T-helper 1 cell treated with Interleukin-12 subunit alpha and Interleukin-12 subunit beta and Interleukin-4 antibody, amounts not matched to agents 30 ng/mL and 1 ng/mL, for 36 hours (primary cell): ENCODE measurements around the gene LRCH1. TPM values are rescaled to one million over a fixed set of nuclear protein-coding genes. Genes with fewer than 3 reads are reported as not detected.

Experiments
- intact Hi-C: fragments of 100-400 bp; cut with micrococcal nuclease; formaldehyde crosslinking; loops from one replicate; pipeline ENCODE4 v1.15.1; 2024
- total RNA-seq: library from RNA; stranded (reverse); gene quantifications from 2 replicates; pipeline ENCODE4 v1.2.3, GENCODE V29; 2022

Gene LRCH1
- total RNA-seq, 1 donor from 2014 or later, result 23.7 TPM

DNA sequence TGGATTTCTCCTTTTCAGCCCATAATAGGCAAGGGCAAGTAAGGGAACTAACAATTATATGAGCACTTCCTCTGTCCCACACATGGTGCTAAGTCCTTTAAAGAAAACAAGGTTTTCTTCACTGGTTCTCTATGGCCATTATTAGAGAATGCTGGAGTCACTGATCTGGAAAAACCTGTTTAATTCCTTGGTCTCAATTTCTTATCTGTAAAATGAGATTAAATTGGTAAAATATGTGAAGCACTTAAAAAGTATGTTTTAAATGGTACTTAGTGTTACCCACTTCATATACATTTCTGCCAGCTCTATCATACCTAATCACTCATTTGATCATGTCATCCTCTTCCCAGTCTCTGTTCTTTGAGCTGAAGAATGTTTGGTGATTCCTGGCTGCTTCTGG lies 39.4 kb downstream of the LRCH1 start:
- intact Hi-C loops, result loop anchor here (2.0 kb wide), 2 partner anchors 14 to 38 kb away; no protein-coding TSS in a partner anchor

DNA sequence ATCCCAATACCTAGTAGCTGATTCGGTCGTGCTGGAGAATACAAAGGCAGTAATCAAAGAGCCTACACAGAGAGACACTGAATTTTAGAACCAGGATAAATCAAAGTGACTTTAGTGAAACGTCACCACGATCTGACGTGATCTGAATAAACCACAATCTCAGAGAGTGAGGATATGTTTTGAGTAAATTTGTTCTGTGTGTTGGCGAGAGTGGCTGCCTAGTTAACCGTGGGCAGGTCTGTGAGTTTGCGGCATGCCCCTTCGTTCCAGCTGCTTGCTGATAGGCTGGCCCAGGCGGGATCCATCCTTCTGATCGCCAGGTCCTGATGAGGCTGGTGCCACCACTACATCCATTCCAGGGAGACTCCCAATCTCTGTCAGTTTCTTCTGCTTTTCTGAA lies 40.4 kb downstream of the LRCH1 start:
- intact Hi-C loops, result loop anchor here (1.0 to 2.0 kb wide), 3 partner anchors 15 to 86 kb away; no protein-coding TSS in a partner anchor

DNA sequence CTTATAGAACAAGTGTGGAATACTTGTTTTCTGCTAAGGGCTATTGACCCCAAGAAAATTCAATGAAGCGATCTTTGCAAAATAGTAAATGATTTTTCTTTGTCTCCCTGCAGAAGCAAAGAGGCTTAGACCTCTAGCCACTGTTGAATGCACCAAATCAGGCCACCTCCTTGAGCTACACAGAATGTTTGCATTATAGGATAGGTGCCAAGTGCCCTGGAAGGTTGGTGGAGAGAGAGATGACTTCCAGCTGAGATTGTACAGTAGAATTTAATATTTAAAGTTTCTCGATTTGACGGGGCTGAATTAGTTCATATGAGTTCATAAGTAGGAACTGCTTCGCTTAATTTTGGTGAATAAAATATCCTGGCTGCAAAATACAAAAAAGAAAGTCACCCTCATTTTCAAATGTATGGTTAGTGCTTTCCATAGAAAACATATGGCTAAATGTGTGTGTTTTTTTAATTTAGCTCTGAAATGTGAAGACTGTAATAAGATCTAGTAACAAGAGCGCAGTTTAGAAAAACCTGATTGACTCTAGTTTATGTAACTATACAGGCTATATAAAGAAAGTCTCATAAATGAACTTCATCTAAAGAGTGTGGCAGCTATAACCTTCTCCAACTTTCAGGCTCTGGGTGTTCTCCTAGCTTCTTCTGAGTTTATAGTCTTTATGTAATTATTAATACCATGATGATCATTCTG lies 41.6 kb downstream of the LRCH1 start:
- intact Hi-C loops, result no loop called here

DNA sequence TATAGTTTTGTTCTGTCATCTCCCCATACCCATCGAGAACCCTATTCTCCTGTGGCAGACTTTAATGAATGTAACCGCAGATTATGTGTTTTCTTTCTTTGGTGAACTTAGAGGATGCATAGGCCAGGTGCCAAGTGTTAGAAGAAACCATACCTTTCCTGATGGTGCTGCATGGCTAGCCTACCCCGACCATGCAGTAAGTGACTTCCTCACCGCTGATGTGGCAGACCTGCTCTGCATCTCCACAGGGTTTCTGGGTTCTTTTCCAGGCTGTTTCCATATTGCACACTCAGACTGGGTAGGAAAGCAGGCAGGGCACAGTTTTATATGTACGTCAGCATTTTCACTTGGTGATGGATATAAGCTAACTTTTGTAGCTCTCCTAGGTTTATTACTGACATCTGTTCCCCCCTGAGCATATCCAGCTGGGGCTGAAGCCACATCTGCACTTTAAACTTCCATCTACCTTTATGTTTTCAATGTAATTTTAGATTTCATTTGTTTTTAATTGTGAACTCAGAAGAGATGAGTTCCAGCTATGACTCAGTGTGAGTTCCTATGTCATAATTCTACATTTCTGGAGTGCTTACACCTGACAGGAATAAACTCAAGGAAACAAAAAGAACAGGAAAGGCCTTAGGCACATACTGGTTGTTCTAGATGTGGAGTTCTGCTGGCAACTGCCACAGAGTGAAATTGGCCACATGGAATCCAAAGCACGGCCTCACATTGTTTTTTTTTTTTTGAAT lies 42.3 kb downstream of the LRCH1 start:
- intact Hi-C loops, result no loop called here

DNA sequence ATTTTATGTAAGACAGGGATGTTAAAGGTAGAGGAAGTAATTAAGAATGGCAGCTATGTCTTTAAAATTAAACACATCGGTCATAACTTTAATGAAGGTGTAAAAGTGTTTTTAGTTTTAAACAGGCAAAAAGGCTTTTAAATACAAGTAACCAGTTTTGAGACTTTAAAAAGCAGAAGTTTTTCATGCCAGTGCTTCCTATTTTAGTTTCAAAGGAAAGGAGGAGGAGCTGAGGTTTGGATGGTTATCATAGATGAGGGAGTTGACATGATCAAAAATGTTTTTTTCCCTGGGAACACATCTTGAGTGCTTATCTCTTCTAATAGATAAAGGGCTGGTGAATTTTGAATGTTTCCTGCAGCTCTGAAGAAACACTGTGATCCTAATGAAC lies 42.9 kb downstream of the LRCH1 start:
- intact Hi-C loops, result no loop called here

DNA sequence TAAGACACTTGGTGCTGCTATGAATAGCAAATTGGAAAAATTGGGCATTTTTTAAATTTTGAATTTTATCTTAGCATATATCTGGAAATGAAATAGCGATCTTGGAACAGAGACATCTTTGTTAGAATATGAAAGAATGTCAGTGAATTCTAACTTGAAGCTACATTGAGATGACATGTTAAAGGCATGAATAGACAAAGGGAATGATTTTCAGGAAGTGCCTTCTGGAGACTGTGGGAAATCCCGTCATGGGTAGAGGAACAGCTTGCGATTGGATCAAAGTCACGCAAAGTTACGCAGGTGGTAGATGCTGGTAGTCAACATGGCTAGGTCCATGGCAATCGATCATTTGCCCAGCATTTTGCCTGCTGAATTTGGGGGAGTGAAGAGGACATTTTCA lies 43.5 kb downstream of the LRCH1 start:
- intact Hi-C loops, result no loop called here

DNA sequence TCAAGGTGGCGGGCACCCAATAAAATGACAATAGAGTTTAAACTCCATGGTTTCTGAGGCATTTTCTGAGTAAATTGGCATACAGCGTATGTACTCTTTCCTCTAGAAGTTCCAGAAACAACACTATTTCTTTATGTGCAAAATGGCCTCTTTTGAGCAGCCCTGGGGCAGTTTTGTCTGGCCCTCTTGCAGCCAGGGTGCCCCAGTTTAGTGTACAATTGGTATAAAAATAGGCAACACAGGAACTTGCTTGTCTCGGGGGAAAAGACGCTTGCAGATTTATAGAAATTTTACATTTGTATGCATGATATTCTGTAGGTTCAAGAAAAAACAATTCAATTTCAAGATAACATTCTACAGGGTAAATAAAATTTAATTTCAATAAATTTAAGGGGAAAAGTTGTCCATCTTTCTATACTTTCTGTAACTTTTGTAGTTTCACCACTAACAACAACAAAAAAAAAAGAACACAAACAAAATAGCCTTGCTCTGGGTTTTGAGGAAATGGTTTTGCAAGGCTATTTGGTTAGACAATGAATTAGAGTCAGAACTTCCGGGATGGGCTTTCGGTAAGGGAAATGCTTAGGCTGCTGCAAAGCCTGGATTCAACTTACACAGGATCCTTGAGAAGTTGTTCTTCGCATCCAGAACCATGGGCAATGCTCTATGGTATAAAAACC lies 45.3 kb downstream of the LRCH1 start:
- intact Hi-C loops, result loop anchor here (2.0 kb wide), 1 partner anchor 71 kb away; no protein-coding TSS in a partner anchor

DNA sequence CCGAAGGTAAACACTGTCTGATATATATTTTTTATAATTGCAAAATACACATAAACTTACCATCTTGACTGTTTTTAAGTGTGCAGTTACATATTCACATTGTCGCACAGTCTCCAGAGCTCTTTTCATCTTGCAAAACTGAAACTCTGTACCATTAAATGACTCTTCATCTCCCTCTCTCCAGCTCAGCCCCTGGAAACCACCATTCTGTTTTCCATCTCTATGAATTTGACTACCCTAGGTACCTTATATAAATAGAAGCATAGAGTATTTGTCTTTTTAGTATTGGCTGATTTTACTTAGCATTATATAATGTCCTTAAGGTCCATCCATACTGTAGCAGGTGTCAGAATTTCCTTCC lies 45.8 kb downstream of the LRCH1 start:
- intact Hi-C loops, result loop anchor here (2.0 kb wide), 1 partner anchor 70 kb away; no protein-coding TSS in a partner anchor

DNA sequence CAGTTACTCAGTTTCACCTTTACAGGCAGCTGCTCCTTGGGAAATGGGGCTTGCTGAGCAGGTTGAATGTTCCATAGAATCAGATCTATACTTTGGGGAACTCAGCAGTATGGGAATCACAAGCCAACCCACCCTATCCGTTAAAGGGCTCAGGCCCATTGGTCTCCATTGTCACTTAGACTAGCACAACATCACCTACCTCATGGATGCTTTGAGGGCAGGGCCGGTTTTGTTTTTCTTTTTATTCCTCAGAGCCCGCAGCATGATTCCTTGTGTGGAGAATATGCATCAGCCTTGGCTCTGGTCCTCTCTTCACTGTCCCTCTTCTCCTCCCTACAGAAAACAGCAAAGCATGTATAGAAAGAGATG lies 48.0 kb downstream of the LRCH1 start:
- intact Hi-C loops, result loop anchor here (10.0 kb wide), 1 partner anchor 1486 kb away; no protein-coding TSS in a partner anchor

DNA sequence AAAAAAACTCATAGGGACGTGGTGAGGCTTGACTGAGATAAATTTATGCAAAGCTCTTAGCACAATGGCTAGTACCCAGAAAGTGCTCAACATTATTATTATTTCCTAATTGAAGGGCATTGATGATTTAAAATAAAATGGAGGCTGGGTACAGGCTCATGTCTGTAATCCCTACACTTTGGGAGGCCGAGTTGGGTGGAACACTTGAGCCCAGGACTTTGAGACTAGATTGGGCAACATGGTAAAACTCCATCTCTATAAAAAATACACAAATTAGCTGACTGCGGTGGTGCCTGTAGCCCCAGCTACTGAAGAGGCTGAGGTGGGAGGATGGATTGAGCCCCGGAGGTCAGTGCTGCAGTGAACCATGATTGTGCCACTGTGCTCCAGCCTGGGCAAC lies 49.6 kb downstream of the LRCH1 start:
- intact Hi-C loops, result loop anchor here (10.0 kb wide), 1 partner anchor 1488 kb away; no protein-coding TSS in a partner anchor

DNA sequence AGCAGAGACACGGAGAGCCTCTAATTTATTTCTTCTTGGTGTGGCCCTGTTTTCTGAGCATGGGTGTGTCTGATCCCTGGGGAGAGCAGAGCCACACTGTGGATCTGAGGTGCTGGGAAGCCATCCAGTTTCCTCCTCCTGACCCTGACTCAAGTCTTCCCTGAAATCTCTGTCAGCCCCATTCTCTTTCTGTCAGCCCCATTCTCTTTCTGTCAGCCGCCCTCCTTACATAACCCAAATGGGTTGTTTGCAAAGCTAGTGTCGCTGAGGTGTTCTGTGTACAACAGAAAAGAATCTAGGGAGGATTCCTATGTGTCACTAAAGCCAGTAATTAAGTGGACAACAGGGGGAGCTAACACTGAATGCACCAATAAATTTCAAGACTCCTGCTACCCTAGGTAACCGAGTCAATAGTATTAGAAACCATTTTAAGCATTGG lies 50.2 kb downstream of the LRCH1 start:
- intact Hi-C loops, result loop anchor here (10.0 kb wide), 1 partner anchor 1488 kb away; no protein-coding TSS in a partner anchor

DNA sequence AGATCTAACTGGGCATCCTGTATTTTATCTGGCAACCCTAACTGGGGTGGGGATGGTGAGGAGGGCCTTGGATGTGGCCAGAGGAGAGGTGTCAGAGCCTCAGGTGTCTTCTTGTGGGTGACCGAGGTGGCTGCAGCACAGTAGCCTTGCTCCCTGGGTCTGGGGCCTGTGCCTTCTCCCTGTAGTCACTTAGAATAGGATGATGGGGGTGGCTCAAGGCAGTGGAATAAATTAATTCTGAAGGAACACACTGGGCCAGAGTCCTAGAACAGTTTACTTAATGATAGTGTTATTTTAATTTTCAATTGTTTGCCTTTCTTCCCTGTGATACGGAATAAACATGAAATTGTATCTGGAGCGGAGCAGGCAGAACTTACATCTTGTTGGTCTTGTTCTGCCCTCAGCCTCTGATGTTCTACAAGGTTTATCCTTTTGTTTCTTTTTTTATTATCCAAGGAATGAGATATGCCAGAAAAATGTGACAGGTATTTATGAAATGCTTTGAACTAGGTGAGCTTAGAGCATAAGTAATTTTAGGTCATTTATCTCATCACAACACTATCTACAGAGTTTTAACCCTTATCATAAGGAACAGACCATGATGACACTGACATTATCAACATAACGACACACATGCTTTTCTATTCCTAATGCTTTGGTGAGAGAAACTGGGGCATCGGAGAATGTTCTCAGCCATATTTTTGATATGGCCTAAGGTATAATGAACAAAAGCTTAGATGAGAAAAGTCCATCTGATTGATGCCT lies 51.4 kb downstream of the LRCH1 start:
- intact Hi-C loops, result loop anchor here (10.0 kb wide), 1 partner anchor 1490 kb away; no protein-coding TSS in a partner anchor

DNA sequence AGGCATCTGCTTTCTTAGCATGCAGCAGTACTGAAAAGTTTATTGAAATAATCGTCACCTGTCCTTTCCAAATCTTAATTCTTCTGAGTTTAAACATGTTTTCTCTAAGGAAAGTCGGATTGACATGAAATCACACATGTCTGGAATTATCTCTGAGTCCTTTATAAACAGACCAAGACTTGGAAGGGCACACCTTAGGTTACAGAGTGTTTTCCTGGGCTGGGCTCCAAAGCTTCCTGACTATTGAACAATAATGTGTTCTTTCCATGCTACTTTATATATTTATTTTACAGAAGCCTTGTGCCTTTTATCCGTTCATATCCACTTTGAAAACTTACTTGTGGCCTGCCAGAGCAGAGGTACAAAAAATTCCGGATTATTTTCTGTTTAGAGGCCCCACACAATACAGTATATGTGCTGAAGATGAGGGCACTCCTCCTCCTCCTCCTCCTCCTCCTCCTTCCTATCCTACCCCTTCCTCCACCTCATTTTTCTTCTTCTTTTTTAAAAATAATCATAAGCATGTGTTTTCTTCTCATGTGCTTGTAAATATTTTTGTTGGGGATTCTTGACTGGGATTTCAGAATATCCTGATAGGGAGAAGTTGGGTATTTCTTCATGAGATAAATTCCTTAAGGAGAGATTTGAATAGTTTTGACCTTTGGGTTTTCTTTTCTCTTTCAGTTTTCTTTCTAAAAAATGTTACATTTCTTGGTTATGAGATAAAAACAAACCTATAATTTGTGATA lies 52.3 kb downstream of the LRCH1 start:
- intact Hi-C loops, result loop anchor here (10.0 kb wide), 1 partner anchor 1490 kb away; no protein-coding TSS in a partner anchor

DNA sequence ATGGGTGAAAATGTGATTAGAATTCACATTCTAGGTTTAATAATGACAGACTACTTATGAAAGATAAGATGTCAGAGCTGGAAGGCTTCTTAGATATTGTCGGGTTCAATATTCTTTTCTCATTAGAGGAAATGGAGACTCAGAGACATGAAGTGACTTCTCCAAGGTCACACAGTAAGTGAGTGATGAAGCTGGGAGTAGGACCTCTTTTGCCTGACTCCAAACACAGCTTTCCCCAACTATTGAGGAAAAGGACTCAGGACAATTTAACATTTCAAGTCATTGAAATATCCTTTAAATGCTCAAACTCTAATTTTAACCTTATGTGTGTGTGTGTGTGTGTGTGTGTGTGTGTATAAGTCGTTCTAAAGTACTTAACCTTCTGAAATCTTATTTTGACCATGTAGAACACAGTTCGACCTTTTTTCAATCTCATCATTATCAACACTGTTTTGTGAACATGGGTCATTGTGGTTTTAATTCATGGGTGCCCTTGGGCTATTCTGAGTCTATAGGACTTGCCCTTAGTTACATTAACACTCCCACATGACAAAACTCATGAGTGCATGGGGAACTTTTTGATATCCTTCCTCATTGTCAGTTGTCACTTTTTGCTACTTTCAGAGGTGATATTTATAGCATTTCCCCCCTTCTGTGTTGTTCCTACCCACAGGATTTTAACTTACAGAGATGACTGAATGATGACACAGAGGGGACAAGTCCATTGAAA lies 53.0 kb downstream of the LRCH1 start:
- intact Hi-C loops, result loop anchor here (2.0 to 10.0 kb wide), 2 partner anchors 73 to 1491 kb away; no protein-coding TSS in a partner anchor

DNA sequence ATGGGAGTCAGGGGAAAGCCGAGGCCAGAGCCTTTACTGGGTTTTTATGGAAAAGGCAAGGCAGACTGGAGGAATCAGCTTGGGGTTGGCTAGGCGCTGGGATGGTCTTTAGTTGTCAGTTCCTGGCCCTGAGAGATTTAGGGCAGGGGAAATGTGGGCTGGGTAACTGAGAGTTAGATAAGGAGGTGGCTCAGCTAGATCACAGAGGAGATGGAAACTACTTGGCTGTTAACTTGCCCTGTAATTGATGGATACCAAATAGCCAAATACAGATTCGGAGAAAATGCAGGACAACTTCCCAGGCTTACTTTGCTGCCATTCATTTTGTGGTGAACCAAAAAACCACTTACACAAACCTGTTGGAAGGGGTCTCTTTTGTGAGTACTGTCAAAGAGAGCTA lies 54.0 kb downstream of the LRCH1 start:
- intact Hi-C loops, result loop anchor here (2.0 to 10.0 kb wide), 2 partner anchors 72 to 1492 kb away; no protein-coding TSS in a partner anchor

DNA sequence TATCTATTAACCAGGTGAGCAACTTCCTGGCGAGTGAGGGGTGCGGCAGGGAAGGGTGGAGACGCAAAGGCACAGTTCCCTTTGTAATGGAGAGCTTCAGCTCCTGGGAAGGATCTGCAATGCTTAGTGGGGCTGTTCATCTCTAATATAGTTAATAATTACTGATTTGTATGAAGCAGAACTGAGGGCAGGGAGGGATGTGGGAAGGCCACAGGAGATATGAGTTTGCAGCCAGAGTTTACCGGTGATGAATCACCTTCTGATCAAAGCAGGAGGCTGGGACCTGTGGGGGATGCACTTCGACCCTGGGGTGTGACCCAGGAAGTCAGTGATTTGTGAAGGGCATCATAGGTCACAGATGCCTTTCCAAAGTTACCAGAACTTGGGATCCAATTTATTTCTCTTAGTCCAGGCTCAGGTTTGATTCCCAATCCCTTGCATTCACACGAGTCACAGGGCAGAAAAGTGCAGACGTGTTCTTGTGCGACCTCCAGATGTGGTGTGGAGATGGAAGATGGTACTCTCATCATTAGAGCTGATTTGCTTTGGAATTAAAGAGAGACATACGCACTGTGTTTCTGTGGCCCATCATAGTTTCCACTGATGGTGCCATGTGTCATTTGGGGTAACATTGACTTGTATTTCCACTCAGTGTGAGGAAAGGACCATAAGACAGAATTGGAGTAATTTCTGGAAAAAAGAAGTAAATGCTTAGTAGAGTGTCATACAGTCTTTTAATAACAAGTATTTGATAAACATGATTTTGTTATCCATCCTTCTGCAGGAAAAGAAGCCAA lies 55.0 kb downstream of the LRCH1 start:
- intact Hi-C loops, result loop anchor here (2.0 to 10.0 kb wide), 2 partner anchors 71 to 1493 kb away; no protein-coding TSS in a partner anchor

DNA sequence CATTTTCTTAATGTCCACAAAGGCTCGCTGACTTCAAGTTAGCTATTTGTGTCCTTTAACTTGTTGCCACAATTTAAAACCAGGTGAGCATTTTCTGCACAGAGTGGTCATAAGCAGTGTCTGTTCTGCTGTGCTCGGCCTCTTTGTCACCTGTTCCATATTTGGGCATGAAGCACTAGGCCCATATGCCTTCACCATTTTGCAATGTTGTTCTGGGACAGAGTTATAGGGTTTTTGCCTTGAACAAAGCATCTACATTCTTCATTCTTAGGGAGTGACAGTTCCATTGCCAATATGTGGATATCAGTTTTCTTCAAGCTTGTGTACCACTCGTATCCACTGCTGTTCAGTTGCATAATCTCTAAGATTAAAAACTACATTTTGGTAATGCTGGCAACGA lies 56.1 kb downstream of the LRCH1 start:
- intact Hi-C loops, result loop anchor here (10.0 kb wide), 1 partner anchor 1494 kb away; no protein-coding TSS in a partner anchor

DNA sequence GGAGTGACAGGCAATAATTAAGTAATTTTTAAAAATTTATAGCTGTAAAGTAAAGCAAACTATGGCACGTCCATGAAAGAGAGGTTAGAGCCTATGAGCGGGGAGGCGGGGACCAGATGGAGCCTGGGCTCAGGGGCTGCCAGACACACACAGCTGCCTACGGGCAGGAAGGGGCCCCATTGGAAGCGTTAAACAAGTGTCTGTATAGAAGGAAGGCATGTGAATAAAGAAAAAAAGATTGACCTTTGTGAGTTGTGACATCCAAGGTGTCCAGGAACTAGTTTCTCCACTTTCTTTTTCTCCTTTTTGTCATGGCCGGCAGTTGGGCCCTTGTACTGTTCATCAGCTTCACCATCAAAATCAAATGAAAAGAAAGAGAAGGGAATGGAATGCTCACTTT lies 56.8 kb downstream of the LRCH1 start:
- intact Hi-C loops, result loop anchor here (10.0 kb wide), 1 partner anchor 1495 kb away; no protein-coding TSS in a partner anchor
